SKM-1 treated with dmso at 0.1 percent for 144 hours (cell line): Measurements from ENCODE around the gene METRNL.

Source experiments
- DNase-seq: peaks from one replicate; lab custom pipeline; 2025; ENCODE audit not compliant: unreplicated experiment; lab: John Stamatoyannopoulos, UW

The METRNL gene

GRCh38 chr17:83078378-83079351 is 744 bp upstream of the METRNL start:
- DNase-seq: no peak

DNA sequence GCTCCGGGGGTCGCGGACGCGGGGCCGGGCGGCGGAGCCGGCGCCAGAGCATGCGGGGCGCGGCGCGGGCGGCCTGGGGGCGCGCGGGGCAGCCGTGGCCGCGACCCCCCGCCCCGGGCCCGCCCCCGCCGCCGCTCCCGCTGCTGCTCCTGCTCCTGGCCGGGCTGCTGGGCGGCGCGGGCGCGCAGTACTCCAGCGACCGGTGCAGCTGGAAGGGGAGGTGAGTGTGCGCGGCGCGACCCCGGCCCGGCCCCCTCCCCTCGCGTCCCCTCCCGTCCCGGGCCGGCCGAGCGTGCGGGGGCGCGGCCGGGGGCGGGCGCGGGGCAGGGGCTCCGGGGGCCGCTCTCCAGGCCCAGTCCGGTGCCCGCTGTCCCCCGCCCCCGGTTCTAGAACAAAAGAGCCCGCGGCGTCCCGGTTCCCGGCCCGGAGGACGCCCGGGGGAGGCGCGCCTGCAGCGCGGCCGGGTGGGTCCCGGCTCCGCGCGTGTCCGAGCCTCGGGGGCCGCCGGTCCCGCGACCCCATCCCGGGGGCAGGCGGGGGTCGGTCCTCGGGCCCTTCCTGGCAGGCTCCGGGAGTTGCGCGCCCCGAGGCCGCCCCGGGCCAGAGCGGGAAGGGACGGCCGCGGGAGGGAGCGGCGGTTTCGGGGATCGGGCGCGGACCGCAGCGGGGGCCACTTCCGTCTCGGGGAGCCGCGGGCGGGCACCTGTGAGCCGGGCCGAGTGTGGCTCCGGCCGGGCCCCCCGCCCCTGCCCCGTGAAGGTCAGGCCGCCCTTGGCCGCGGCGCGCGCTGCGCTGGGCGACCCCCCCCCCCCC is 563 bp downstream of the METRNL start:
- DNase-seq: no peak

DNA sequence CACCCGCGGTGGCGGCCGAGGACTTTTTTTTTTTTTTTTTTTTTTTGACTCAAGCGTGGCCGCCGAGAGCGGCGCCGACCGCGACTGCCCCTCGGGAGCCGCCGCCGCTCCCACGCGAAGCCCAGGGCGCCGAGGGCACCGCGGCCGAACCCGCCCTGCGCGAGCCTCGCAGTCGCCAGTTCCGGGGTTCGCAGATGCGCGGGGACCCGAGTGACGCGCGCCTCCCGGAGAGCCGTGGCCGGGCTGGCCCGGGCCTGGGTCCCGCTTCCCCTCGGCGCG is 1.1 kb downstream of the METRNL start:
- no peak for DNase-seq

DNA sequence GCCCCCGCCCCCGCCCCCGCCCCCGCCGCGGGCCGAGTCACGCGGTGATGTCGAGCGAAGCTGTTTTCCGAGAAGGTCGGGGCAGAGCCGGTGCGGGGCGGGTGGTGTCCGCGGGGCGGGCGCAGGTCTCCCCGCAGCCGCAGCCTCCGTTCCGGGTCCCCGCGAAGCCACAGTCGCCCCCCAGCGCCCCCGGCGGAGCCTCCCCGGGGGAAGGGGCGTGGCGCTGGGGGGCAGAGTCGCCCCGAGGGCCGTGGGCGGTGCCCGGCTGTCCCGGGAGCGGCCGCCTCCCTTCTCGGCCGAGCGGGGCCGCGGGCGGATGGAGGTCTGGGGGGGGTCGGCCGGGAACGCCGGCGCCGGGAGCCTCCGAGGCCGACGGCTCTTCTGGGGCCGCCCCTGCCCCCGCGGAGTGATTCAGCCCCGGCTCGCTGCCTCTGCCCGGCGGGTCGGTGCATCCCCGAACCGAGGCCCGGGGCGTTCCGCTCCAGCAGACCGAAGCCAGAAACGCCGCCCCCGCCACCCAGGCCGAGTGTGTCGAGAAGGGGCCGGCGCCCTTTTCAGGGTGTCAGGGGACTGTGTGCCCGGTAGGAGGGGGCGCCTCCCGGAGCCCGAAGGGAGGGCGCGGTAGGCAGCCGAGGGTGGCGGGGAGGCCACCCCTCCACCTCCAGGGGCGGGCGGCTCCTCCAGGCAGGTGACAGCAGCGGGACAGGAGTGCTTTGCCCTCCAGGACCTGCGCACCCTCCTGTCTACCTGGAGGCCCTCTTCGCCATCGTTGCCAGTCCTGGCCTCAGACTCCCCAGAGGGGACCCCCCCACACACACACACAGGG is 1.7 kb downstream of the METRNL start:
- no peak for DNase-seq

DNA sequence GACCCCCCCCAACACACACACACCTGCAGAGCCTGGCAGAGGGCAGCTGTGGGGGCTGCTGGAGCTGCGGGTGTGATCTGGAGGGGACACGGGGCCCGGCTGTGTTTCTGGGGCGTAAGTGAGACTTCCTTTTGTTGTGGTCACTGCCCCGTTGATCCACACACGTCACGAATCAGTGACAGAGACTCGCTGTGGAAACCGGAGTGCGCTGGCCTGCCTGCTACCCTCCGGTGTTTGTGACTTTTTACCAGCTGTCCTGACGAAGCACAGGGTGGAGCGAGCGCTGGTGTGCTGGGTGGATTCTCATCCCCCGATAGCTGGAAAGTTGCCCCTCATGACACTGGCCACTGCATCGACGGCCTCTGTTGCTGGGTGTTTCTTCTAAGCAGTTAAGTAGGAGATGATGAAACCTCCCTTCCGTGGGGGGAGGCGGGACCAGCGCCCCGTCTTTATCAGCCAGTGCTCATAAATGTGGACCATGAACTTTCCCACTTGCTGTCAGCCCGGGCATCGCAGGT is 2.3 kb downstream of the METRNL start:
- no peak for DNase-seq

DNA sequence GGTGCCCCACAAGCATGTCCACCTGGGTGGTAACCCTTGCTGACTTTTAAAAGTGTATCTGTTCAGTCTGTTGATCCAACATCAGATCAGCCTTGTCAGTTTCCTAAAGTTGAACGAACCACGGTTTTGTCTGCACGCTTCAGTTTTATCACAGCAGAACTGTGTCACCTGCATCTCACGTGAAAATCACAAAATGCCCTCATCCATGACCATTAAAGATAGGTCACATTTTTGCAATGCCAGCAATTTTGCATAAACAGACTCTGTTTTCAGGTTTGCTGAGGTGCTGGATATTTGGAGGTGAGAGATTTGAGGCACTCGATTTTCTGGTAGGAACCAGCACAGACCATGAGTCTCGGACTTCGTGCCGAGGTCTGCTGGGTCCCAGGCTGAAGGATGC is 3.0 kb downstream of the METRNL start:
- no peak for DNase-seq

DNA sequence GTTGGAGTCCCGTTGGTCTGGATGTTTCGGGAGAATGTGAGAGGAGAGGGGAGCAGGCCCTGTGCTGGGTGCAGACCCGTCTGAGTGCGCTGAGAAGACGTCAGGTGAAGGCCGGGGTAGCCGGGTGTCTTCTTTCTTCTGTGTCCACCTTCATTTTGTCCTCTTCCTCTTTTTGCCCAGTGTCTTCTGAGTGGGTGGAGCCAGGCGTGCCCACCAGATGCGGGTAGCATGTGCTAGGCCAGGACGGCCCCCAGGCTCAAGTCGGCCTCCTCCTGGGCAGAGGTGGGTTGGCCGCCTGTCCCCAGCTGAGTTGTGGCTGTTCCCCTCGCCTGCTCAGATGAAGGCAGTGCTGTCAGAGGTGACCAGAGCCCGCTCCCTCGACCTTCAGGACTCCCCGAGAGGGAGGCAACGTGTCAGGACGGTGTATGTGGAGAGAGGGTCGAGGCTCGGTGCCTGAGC is 3.5 kb downstream of the METRNL start:
- no peak for DNase-seq

DNA sequence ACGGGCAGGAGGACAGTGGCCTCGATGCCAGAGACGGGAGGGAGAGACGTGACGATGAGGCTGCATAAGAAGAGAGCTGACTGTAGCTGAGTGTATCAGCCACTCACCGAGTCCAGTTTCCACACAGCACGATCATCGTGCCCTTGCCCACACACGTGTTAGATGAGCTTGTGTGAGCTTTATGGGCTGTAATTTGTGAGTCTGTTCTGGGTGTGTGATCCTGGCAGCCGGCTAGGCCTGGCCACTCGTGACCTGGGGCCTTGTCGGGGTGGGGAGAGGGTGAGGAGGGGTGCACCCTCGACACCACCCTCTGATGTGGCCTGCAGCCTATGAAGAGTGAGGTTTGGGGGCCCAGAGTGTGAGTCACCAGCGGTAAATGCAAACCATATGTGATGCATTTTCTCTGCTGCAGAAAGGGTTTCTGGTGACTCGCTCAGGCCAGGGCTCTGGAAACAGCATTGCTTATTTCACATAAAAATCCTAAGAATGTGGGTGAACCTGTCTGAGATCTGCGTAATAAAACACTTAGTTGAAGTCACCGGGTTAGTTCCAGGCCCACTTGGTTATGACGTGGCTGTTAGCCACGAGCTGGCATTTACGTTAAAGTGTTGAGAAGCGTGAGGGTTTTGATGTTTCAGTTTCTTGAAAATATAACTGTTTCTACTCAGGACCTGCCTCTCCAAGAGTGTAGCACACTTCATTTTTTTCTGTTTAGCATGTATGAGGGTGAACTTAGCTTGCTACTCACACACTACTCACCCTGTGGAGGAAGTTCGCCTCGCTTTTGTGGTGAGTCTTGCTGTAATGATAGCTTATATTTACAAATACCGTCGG is 4.2 kb downstream of the METRNL start:
- DNase-seq: peak; percentile 29

GRCh38 chr17:83084214-83084613 is 4.8 kb downstream of the METRNL start:
- no peak for DNase-seq

- no peak for DNase-seq
Observed at GRCh38 chr17:83084621-83085056, 5.2 kb downstream of the METRNL start.

DNA sequence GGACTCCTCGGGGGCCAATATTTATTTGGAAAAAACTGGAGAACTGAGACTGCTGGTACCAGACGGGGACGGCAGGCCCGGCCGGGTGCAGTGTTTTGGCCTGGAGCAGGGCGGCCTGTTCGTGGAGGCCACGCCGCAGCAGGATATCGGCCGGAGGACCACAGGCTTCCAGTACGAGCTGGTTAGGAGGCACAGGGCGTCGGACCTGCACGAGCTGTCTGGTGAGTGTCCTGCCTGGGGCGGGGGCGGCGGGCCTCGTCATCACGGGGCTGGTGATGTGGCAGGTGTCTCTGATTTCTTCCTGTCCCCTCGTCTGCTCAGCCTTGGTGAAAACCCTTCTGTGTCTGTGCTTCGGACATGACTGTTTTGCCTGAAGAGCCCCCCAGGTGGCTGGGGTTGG is 5.7 kb downstream of the METRNL start:
- DNase-seq: no peak

- no peak for DNase-seq
Observed at GRCh38 chr17:83085526-83086198, 6.3 kb downstream of the METRNL start.

GRCh38 chr17:83086199-83086880 is 6.9 kb downstream of the METRNL start:
- no peak for DNase-seq

GRCh38 chr17:83086907-83087787 is 7.7 kb downstream of the METRNL start:
- DNase-seq: no peak

DNA sequence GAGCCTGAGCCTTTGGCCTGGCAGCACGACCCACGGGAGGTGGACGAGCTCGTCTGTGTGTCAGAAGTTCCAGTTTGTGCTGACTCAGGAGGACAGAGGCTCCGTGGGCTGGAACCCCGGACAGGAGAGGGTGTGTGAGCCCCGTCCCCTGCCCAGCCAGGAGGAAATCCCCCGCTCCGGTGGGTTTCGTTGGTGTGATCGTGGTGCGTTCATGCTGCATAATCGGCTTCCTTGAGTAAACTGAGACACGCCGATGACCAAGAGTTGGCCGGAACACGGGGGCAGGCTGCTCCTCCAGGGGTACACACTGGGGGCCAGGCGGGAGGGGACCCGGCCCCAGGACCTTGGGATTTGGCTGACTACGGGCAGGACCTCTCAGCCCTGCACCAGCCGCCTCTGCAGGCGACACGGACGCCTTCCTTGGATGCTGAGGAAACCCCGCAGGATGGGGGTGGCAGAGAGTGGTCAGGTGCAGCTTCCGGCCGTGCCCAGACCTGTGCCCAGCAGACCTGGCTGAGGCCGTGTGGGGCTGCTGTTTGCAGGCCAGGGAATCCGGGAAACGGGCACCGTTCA is 8.5 kb downstream of the METRNL start:
- DNase-seq: no peak

DNA sequence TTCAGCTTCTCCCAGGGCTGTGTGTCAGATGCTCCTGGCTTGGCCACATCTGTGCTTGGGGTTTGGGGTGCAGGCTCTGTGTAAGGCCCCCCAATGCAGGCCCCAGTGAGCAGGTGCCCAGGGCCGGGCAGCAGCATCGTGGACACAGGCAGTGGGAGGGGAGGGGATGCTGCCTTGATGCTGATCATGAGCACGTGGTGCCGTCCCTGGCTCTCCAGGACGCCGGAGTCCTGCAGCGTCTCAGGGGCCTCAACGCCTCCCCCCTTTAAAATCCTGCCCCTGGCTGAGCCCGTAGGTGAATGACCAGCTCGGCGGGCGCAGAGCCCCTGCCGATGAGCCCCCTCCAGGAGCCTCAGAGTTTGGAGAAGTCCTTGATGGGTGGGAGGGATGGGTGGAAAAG is 9.0 kb downstream of the METRNL start:
- no peak for DNase-seq

DNA sequence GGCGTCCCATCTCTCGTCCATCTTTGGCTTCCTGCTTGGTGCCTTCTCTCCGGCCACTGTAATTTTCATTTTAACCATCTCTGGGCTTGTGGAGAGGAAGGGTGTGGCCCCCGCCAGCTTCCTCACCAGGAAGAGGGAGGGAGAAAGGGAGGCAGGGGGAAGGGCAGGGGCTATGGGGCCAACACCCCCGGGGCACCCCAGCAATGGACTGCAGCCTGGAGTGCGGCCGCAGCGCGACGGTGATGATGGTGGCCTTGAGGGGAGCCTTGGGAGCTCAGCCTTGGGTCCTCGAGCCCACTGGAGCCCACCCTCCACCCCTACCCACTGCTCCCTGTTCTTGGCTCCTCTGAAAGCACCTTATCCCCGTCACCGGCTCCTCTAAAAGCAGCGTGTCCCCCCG is 9.5 kb downstream of the METRNL start:
- no peak for DNase-seq
